HG03442 (cell line): ENCODE measurements around the gene DDX3X.

Experiments
- ATAC-seq: cut with Tn5 transposase; IDR thresholded peaks from one replicate; pipeline ENCODE4 v1.9.1; 2021; ENCODE audit warnings: mild to moderate bottlenecking, moderate library complexity; ENCODE audit not compliant: unreplicated experiment

Gene DDX3X

GRCh38 chrX:41327341-41327740 is 6.6 kb upstream of the DDX3X start:
- ATAC-seq, result no peak

- no peak for ATAC-seq
Observed at GRCh38 chrX:41329101-41329500, 4.9 kb upstream of the DDX3X start.

- ATAC-seq, result no peak
Observed at GRCh38 chrX:41332005-41332404, 2.0 kb upstream of the DDX3X start.

GRCh38 chrX:41332408-41333002 is 1.5 kb upstream of the DDX3X start:
- ATAC-seq, result no peak

GRCh38 chrX:41333003-41333743 is 789 bp upstream of the DDX3X start:
- ATAC-seq, result peak; percentile 39

GRCh38 chrX:41334363-41335197 is 618 bp downstream of the DDX3X start:
- peak; percentile 29 for ATAC-seq

GRCh38 chrX:41335198-41335957 is 1.4 kb downstream of the DDX3X start:
- no peak for ATAC-seq

- ATAC-seq, result no peak
Observed at GRCh38 chrX:41335958-41336331, 2.0 kb downstream of the DDX3X start.

GRCh38 chrX:41336447-41336846 is 2.5 kb downstream of the DDX3X start:
- no peak for ATAC-seq

- no peak for ATAC-seq
Observed at GRCh38 chrX:41337140-41337539, 3.2 kb downstream of the DDX3X start.

GRCh38 chrX:41338436-41338835 is 4.5 kb downstream of the DDX3X start:
- ATAC-seq, result no peak

- no peak for ATAC-seq
Observed at GRCh38 chrX:41339148-41339547, 5.2 kb downstream of the DDX3X start.

- ATAC-seq, result no peak
Observed at GRCh38 chrX:41344053-41344452, 10.1 kb downstream of the DDX3X start.

- no peak for ATAC-seq
Observed at GRCh38 chrX:41347186-41347585, 13.2 kb downstream of the DDX3X start.

GRCh38 chrX:41348551-41348950 is 14.6 kb downstream of the DDX3X start:
- ATAC-seq, result no peak

- ATAC-seq, result no peak
Observed at GRCh38 chrX:41350150-41350975, 16.4 kb downstream of the DDX3X start.

- no peak for ATAC-seq
Observed at GRCh38 chrX:41350976-41351569, 17.1 kb downstream of the DDX3X start.

GRCh38 chrX:41351923-41352322 is 18.0 kb downstream of the DDX3X start:
- no peak for ATAC-seq

GRCh38 chrX:41352329-41352838 is 18.4 kb downstream of the DDX3X start:
- ATAC-seq, result no peak

GRCh38 chrX:41353985-41354384 is 20.0 kb downstream of the DDX3X start:
- ATAC-seq, result no peak
